ENCODE results near the gene POLR3E. TPM values are rescaled to one million over a fixed set of nuclear protein-coding genes. Genes with fewer than 3 reads are reported as not detected.

POLR3E gene
- total RNA-seq, 1 experiment from 2014 or later: 73.5 TPM

DNA sequence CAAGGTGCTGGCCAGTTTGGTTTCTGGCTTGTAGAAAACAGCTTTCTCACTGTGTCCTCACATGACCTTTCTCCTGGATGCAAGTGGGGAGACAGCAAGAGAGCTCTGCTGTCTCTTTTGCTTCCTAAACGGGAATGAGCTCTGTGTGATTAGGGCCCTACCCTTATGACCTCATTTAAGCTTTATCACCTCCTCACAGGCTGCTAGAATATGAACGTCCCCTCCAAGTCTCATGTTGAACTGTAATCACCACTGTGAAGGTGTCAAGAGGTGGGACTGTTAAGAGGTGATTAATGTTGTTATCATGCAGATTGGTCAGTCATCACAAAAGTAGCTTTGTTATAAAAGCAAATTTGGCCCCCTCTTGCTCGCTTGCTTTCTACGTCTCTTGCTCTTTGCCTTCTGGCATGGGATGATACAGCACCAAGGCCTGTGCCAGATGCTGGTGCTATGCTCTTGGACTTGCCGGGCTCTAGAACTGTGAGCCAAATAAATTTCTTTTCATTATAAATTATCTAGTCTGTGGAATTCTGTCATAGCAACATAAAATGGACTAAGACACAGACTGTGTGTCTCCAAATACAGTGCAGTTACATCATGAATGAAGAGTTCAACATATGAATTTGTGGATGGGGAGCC lies 14.8 kb upstream of the POLR3E start:
- TF ChIP-seq TEAD4 (CRISPR knock-in tag; IDR thresholded peaks at IDR 0.05) (no peak), ETV6 (CRISPR knock-in tag; IDR thresholded peaks at IDR 0.05) (no peak), FOXK1 (CRISPR knock-in tag; IDR thresholded peaks at IDR 0.05) (no peak), ZNF263 (CRISPR knock-in tag; IDR thresholded peaks at IDR 0.05; ENCODE audit: low read depth) (no peak), ZNF317 (CRISPR knock-in tag; IDR thresholded peaks at IDR 0.05; ENCODE audit: borderline replicate concordance, low read depth) (no peak), CREB1 (CRISPR knock-in tag; IDR thresholded peaks at IDR 0.05) (no peak)
- TF ChIP-seq, protein P1, sequence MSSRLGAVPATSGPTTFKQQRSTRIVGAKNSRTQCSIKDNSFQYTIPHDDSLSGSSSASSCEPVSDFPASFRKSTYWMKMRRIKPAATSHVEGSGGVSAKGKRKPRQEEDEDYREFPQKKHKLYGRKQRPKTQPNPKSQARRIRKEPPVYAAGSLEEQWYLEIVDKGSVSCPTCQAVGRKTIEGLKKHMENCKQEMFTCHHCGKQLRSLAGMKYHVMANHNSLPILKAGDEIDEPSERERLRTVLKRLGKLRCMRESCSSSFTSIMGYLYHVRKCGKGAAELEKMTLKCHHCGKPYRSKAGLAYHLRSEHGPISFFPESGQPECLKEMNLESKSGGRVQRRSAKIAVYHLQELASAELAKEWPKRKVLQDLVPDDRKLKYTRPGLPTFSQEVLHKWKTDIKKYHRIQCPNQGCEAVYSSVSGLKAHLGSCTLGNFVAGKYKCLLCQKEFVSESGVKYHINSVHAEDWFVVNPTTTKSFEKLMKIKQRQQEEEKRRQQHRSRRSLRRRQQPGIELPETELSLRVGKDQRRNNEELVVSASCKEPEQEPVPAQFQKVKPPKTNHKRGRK (CRISPR knock-in tag; IDR thresholded peaks at IDR 0.05; ENCODE audit: borderline replicate concordance): no peak
- TF ChIP-seq, protein P2, sequence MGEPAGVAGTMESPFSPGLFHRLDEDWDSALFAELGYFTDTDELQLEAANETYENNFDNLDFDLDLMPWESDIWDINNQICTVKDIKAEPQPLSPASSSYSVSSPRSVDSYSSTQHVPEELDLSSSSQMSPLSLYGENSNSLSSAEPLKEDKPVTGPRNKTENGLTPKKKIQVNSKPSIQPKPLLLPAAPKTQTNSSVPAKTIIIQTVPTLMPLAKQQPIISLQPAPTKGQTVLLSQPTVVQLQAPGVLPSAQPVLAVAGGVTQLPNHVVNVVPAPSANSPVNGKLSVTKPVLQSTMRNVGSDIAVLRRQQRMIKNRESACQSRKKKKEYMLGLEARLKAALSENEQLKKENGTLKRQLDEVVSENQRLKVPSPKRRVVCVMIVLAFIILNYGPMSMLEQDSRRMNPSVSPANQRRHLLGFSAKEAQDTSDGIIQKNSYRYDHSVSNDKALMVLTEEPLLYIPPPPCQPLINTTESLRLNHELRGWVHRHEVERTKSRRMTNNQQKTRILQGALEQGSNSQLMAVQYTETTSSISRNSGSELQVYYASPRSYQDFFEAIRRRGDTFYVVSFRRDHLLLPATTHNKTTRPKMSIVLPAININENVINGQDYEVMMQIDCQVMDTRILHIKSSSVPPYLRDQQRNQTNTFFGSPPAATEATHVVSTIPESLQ (CRISPR knock-in tag; IDR thresholded peaks at IDR 0.05): no peak
- TF ChIP-seq, protein P3, sequence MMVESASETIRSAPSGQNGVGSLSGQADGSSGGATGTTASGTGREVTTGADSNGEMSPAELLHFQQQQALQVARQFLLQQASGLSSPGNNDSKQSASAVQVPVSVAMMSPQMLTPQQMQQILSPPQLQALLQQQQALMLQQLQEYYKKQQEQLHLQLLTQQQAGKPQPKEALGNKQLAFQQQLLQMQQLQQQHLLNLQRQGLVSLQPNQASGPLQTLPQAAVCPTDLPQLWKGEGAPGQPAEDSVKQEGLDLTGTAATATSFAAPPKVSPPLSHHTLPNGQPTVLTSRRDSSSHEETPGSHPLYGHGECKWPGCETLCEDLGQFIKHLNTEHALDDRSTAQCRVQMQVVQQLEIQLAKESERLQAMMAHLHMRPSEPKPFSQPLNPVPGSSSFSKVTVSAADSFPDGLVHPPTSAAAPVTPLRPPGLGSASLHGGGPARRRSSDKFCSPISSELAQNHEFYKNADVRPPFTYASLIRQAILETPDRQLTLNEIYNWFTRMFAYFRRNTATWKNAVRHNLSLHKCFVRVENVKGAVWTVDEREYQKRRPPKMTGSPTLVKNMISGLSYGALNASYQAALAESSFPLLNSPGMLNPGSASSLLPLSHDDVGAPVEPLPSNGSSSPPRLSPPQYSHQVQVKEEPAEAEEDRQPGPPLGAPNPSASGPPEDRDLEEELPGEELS (CRISPR knock-in tag; IDR thresholded peaks at IDR 0.05): no peak
- TF ChIP-seq, protein P4, sequence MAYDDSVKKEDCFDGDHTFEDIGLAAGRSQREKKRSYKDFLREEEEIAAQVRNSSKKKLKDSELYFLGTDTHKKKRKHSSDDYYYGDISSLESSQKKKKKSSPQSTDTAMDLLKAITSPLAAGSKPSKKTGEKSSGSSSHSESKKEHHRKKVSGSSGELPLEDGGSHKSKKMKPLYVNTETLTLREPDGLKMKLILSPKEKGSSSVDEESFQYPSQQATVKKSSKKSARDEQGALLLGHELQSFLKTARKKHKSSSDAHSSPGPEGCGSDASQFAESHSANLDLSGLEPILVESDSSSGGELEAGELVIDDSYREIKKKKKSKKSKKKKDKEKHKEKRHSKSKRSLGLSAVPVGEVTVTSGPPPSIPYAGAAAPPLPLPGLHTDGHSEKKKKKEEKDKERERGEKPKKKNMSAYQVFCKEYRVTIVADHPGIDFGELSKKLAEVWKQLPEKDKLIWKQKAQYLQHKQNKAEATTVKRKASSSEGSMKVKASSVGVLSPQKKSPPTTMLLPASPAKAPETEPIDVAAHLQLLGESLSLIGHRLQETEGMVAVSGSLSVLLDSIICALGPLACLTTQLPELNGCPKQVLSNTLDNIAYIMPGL (CRISPR knock-in tag; IDR thresholded peaks at IDR 0.05): no peak
- TF ChIP-seq, protein P5, sequence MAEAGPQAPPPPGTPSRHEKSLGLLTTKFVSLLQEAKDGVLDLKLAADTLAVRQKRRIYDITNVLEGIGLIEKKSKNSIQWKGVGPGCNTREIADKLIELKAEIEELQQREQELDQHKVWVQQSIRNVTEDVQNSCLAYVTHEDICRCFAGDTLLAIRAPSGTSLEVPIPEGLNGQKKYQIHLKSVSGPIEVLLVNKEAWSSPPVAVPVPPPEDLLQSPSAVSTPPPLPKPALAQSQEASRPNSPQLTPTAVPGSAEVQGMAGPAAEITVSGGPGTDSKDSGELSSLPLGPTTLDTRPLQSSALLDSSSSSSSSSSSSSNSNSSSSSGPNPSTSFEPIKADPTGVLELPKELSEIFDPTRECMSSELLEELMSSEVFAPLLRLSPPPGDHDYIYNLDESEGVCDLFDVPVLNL (CRISPR knock-in tag; IDR thresholded peaks at IDR 0.05; ENCODE audit: borderline replicate concordance, low read depth): no peak
- TF ChIP-seq, protein P6, sequence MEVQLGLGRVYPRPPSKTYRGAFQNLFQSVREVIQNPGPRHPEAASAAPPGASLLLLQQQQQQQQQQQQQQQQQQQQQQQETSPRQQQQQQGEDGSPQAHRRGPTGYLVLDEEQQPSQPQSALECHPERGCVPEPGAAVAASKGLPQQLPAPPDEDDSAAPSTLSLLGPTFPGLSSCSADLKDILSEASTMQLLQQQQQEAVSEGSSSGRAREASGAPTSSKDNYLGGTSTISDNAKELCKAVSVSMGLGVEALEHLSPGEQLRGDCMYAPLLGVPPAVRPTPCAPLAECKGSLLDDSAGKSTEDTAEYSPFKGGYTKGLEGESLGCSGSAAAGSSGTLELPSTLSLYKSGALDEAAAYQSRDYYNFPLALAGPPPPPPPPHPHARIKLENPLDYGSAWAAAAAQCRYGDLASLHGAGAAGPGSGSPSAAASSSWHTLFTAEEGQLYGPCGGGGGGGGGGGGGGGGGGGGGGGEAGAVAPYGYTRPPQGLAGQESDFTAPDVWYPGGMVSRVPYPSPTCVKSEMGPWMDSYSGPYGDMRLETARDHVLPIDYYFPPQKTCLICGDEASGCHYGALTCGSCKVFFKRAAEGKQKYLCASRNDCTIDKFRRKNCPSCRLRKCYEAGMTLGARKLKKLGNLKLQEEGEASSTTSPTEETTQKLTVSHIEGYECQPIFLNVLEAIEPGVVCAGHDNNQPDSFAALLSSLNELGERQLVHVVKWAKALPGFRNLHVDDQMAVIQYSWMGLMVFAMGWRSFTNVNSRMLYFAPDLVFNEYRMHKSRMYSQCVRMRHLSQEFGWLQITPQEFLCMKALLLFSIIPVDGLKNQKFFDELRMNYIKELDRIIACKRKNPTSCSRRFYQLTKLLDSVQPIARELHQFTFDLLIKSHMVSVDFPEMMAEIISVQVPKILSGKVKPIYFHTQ (CRISPR knock-in tag; IDR thresholded peaks at IDR 0.05): no peak
- TF ChIP-seq, protein P7, sequence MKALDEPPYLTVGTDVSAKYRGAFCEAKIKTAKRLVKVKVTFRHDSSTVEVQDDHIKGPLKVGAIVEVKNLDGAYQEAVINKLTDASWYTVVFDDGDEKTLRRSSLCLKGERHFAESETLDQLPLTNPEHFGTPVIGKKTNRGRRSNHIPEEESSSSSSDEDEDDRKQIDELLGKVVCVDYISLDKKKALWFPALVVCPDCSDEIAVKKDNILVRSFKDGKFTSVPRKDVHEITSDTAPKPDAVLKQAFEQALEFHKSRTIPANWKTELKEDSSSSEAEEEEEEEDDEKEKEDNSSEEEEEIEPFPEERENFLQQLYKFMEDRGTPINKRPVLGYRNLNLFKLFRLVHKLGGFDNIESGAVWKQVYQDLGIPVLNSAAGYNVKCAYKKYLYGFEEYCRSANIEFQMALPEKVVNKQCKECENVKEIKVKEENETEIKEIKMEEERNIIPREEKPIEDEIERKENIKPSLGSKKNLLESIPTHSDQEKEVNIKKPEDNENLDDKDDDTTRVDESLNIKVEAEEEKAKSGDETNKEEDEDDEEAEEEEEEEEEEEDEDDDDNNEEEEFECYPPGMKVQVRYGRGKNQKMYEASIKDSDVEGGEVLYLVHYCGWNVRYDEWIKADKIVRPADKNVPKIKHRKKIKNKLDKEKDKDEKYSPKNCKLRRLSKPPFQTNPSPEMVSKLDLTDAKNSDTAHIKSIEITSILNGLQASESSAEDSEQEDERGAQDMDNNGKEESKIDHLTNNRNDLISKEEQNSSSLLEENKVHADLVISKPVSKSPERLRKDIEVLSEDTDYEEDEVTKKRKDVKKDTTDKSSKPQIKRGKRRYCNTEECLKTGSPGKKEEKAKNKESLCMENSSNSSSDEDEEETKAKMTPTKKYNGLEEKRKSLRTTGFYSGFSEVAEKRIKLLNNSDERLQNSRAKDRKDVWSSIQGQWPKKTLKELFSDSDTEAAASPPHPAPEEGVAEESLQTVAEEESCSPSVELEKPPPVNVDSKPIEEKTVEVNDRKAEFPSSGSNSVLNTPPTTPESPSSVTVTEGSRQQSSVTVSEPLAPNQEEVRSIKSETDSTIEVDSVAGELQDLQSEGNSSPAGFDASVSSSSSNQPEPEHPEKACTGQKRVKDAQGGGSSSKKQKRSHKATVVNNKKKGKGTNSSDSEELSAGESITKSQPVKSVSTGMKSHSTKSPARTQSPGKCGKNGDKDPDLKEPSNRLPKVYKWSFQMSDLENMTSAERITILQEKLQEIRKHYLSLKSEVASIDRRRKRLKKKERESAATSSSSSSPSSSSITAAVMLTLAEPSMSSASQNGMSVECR (CRISPR knock-in tag; IDR thresholded peaks at IDR 0.05; ENCODE audit: borderline replicate concordance): no peak
- TF ChIP-seq, protein P8, sequence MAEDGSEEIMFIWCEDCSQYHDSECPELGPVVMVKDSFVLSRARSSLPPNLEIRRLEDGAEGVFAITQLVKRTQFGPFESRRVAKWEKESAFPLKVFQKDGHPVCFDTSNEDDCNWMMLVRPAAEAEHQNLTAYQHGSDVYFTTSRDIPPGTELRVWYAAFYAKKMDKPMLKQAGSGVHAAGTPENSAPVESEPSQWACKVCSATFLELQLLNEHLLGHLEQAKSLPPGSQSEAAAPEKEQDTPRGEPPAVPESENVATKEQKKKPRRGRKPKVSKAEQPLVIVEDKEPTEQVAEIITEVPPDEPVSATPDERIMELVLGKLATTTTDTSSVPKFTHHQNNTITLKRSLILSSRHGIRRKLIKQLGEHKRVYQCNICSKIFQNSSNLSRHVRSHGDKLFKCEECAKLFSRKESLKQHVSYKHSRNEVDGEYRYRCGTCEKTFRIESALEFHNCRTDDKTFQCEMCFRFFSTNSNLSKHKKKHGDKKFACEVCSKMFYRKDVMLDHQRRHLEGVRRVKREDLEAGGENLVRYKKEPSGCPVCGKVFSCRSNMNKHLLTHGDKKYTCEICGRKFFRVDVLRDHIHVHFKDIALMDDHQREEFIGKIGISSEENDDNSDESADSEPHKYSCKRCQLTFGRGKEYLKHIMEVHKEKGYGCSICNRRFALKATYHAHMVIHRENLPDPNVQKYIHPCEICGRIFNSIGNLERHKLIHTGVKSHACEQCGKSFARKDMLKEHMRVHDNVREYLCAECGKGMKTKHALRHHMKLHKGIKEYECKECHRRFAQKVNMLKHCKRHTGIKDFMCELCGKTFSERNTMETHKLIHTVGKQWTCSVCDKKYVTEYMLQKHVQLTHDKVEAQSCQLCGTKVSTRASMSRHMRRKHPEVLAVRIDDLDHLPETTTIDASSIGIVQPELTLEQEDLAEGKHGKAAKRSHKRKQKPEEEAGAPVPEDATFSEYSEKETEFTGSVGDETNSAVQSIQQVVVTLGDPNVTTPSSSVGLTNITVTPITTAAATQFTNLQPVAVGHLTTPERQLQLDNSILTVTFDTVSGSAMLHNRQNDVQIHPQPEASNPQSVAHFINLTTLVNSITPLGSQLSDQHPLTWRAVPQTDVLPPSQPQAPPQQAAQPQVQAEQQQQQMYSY (CRISPR knock-in tag; IDR thresholded peaks at IDR 0.05): no peak
- no peak for DNase-seq (ENCODE audit: low spot score)
- Mint-ChIP-seq H3K4me3 (no peak overlapping the region), H3K36me3 (peaks cover 41% of the 10 kb centered on the region), H3K4me1 (peaks cover 16% of the 10 kb centered on the region), H3K9me3 (peaks cover 7% of the 10 kb centered on the region), H3K27ac (no peak overlapping the region), H3K27me3 (ENCODE audit: low read depth) (no peaks in the 10 kb centered on the region)
- no peak for ATAC-seq
- POLR2A ChIA-PET: no interaction called here
- CTCF ChIA-PET: interaction anchor here (0.7 kb wide), 1 partner anchor 18 kb away, joined by 3 read pairs; no protein-coding TSS in a partner anchor

All from WTC11 (cell line).